SK-N-SH treated with all-trans-retinoic acid at 6 μM for 48 hours (cell line): ENCODE data around the gene CRTC3.

Source experiments
- ATAC-seq: fragments of 200-7000 bp; cut with Tn5 transposase; 3 replicates; pipeline ENCODE4 v1.9.1; 2020; ENCODE audit warnings: mild to moderate bottlenecking, moderate library complexity
- ARNTL ChIP-seq: fragments of 450-650 bp; formaldehyde crosslinking; IDR thresholded peaks from 2 replicates; pipeline ENCODE4 v1.5.0; 2020; ENCODE audit warnings: low read depth, mild to moderate bottlenecking, moderate library complexity, borderline replicate concordance
- BACH2 ChIP-seq: fragments of 250-450 bp; sonication (Bioruptor Pico); IDR thresholded peaks from 2 replicates; pipeline ENCODE4 v1.9.0; 2021; ENCODE audit warnings: mild to moderate bottlenecking, borderline replicate concordance
- CSDC2 ChIP-seq: fragments of 250-450 bp; sonication (Bioruptor Pico); IDR thresholded peaks from 2 replicates; pipeline ENCODE4 v1.5.0; 2020; ENCODE audit warnings: mild to moderate bottlenecking, moderate library complexity
- ESRRG ChIP-seq: fragments of 250-450 bp; sonication (Bioruptor Pico); IDR thresholded peaks from 2 replicates; pipeline ENCODE4 v1.6.1; 2021; ENCODE audit warnings: mild to moderate bottlenecking
- GLIS3 ChIP-seq: fragments of 250-450 bp; sonication (Bioruptor Pico); IDR thresholded peaks from 2 replicates; pipeline ENCODE4 v1.5.0; 2020; ENCODE audit warnings: mild to moderate bottlenecking, moderate library complexity
- ISL1 ChIP-seq: fragments of 250-450 bp; sonication (Bioruptor Pico); IDR thresholded peaks from 2 replicates; pipeline ENCODE4 v2.1.2; 2022; ENCODE audit warnings: mild to moderate bottlenecking, moderate library complexity
- OSR1 ChIP-seq: fragments of 250-450 bp; sonication (Bioruptor Pico); IDR thresholded peaks from 2 replicates; pipeline ENCODE4 v1.8.0; 2022; ENCODE audit warnings: moderate library complexity, mild to moderate bottlenecking, inconsistent platforms
- TCF4 ChIP-seq: fragments of 250-450 bp; sonication (Bioruptor Pico); IDR thresholded peaks from 2 replicates; pipeline ENCODE4 v1.8.0; 2021; ENCODE audit warnings: mild to moderate bottlenecking, moderate library complexity, borderline replicate concordance
- TOX ChIP-seq: fragments of 250-450 bp; sonication (Bioruptor Pico); IDR thresholded peaks from 2 replicates; pipeline ENCODE4 v1.8.0; 2021; ENCODE audit warnings: mild to moderate bottlenecking, moderate library complexity, borderline replicate concordance
- ZC3H10 ChIP-seq: fragments of 250-450 bp; sonication (Bioruptor Pico); IDR thresholded peaks from 2 replicates; pipeline ENCODE4 v1.5.1; 2021; ENCODE audit warnings: mild to moderate bottlenecking, moderate library complexity
- ZFP3 ChIP-seq: fragments of 250-450 bp; sonication (Bioruptor Pico); IDR thresholded peaks from 2 replicates; pipeline ENCODE4 v1.5.0; 2020; ENCODE audit warnings: mild to moderate bottlenecking, moderate library complexity
- ZFP30 ChIP-seq: fragments of 450-650 bp; formaldehyde crosslinking; IDR thresholded peaks from 2 replicates; pipeline ENCODE4 v1.5.0; 2022; ENCODE audit warnings: mild to moderate bottlenecking, moderate library complexity
- ZNF565 ChIP-seq: fragments of 450-650 bp; formaldehyde crosslinking; conservative IDR thresholded peaks from 2 replicates; pipeline ENCODE4 v1.5.0; 2020; ENCODE audit warnings: low read depth, mild to moderate bottlenecking, moderate library complexity
- ZNF70 ChIP-seq: fragments of 450-650 bp; formaldehyde crosslinking; IDR thresholded peaks from 2 replicates; pipeline ENCODE4 v1.5.0; 2020; ENCODE audit warnings: mild to moderate bottlenecking, moderate library complexity
- ZNF8 ChIP-seq: fragments of 450-650 bp; formaldehyde crosslinking; IDR thresholded peaks from 2 replicates; pipeline ENCODE4 v1.5.0; 2020; ENCODE audit warnings: mild to moderate bottlenecking, moderate library complexity
- TF ChIP-seq, protein P1 (sequence below): fragments of 250-450 bp; sonication (Bioruptor Pico); IDR thresholded peaks from 2 replicates; pipeline ENCODE4 v1.8.0; 2020; ENCODE audit warnings: mild to moderate bottlenecking, moderate library complexity, borderline replicate concordance
- TF ChIP-seq, protein P2 (sequence below): fragments of 250-450 bp; sonication (Bioruptor Pico); IDR thresholded peaks from 2 replicates; pipeline ENCODE4 v1.5.0; 2020; ENCODE audit warnings: mild to moderate bottlenecking, moderate library complexity
- TF ChIP-seq, protein P3 (sequence below): fragments of 250-450 bp; sonication (Bioruptor Pico); IDR thresholded peaks from 2 replicates; pipeline ENCODE4 v1.5.1; 2020; ENCODE audit warnings: low read depth, mild to moderate bottlenecking, moderate library complexity
- TF ChIP-seq, protein P4 (sequence below): fragments of 250-450 bp; sonication (Bioruptor Pico); IDR thresholded peaks from 2 replicates; pipeline ENCODE4 v1.5.1; 2021; ENCODE audit warnings: mild to moderate bottlenecking, moderate library complexity
- TF ChIP-seq, protein P5 (sequence below): fragments of 250-450 bp; sonication (Bioruptor Pico); IDR thresholded peaks from 2 replicates; pipeline ENCODE4 v1.8.0; 2021; ENCODE audit warnings: low read depth, mild to moderate bottlenecking, moderate library complexity, borderline replicate concordance

Gene CRTC3

DNA sequence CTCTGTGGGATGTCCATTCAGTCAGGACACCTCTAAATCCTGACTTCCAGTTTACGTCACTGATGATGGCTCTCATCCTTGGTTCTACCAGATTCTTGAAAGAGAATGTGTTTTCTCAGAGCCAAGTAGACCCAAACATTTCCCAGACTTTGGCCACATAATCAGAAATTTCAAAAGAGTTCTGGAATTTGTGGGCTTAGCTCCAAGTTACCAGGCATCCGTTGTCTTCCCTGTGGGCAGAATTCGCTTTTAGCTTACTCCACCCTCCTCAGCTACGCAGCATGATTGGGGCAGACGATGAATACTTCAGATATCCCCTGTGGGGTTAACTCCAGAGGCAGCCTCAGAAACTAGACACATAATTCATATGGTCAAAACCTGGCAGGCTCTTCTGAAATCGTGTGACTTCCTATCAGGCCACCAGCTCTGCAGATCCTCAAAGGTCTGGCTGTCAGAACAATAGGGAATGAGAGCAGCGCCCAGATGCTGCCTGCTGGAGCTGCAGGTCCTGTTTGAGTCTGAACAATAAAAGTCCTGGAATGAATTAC is 30.6 kb downstream of the CRTC3 start (continued):
- TF ChIP-seq, protein P1, sequence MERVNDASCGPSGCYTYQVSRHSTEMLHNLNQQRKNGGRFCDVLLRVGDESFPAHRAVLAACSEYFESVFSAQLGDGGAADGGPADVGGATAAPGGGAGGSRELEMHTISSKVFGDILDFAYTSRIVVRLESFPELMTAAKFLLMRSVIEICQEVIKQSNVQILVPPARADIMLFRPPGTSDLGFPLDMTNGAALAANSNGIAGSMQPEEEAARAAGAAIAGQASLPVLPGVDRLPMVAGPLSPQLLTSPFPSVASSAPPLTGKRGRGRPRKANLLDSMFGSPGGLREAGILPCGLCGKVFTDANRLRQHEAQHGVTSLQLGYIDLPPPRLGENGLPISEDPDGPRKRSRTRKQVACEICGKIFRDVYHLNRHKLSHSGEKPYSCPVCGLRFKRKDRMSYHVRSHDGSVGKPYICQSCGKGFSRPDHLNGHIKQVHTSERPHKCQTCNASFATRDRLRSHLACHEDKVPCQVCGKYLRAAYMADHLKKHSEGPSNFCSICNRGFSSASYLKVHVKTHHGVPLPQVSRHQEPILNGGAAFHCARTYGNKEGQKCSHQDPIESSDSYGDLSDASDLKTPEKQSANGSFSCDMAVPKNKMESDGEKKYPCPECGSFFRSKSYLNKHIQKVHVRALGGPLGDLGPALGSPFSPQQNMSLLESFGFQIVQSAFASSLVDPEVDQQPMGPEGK = no peak

DNA sequence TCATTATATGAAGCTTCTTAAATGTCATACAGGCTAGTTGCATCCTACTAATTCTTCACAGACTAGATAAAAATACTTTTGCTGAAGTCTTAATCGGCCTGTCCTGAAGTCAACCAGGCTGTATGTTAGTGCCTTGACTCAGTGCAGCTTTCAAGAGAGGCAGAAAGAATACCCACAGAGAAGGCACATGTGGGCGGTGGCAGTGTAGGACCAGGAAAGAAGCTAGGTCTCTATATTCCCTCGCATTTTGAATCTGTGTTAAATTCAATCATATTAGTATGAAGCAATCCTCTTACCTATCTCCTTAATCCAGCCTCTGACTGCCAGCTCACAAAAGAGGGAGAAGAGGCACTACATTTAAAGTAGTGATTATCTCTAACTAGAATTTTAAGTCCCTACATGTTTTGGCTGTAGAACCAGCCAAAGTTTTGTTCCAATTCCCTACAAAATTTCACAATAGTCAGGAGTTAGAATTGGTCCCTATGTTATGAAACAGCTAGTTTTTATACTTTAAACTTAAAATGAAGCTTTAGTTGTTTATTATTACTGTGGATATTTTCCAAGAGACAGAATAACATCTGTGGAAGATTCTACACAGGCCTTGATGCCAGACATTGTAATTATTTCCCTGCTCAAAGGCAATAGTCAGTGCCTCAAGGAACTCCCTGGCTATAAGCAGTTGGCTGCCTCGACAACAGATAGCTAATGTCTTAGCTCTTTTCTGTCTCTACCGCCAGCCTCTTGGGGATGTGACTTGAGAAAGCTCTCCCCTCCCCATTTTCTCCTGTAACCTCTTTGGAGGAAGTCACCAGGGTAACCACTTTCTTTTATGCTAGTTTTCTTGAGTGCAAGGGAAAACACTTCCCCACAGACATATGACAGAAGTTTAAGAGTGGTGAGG is 31.9 kb downstream of the CRTC3 start:
- ATAC-seq = no peak
- TF ChIP-seq ZFP3 = no peak
- TF ChIP-seq BACH2 (CRISPR knock-in tag) = no peak
- TF ChIP-seq ESRRG (CRISPR knock-in tag) = no peak
- no peak for TF ChIP-seq ARNTL (CRISPR knock-in tag)
- TF ChIP-seq, protein P2, sequence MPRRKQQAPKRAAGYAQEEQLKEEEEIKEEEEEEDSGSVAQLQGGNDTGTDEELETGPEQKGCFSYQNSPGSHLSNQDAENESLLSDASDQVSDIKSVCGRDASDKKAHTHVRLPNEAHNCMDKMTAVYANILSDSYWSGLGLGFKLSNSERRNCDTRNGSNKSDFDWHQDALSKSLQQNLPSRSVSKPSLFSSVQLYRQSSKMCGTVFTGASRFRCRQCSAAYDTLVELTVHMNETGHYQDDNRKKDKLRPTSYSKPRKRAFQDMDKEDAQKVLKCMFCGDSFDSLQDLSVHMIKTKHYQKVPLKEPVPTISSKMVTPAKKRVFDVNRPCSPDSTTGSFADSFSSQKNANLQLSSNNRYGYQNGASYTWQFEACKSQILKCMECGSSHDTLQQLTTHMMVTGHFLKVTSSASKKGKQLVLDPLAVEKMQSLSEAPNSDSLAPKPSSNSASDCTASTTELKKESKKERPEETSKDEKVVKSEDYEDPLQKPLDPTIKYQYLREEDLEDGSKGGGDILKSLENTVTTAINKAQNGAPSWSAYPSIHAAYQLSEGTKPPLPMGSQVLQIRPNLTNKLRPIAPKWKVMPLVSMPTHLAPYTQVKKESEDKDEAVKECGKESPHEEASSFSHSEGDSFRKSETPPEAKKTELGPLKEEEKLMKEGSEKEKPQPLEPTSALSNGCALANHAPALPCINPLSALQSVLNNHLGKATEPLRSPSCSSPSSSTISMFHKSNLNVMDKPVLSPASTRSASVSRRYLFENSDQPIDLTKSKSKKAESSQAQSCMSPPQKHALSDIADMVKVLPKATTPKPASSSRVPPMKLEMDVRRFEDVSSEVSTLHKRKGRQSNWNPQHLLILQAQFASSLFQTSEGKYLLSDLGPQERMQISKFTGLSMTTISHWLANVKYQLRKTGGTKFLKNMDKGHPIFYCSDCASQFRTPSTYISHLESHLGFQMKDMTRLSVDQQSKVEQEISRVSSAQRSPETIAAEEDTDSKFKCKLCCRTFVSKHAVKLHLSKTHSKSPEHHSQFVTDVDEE (CRISPR knock-in tag) = no peak
- TF ChIP-seq ZNF8 (CRISPR knock-in tag) = no peak
- no peak for TF ChIP-seq ISL1 (CRISPR knock-in tag)
- no peak for TF ChIP-seq ZNF565 (CRISPR knock-in tag)
- TF ChIP-seq, protein P3, sequence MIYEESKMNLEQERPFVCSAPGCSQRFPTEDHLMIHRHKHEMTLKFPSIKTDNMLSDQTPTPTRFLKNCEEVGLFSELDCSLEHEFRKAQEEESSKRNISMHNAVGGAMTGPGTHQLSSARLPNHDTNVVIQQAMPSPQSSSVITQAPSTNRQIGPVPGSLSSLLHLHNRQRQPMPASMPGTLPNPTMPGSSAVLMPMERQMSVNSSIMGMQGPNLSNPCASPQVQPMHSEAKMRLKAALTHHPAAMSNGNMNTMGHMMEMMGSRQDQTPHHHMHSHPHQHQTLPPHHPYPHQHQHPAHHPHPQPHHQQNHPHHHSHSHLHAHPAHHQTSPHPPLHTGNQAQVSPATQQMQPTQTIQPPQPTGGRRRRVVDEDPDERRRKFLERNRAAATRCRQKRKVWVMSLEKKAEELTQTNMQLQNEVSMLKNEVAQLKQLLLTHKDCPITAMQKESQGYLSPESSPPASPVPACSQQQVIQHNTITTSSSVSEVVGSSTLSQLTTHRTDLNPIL (CRISPR knock-in tag) = no peak
- TF ChIP-seq ZC3H10 (CRISPR knock-in tag) = no peak
- no peak for TF ChIP-seq TOX (CRISPR knock-in tag)
- TF ChIP-seq ZNF70 (CRISPR knock-in tag) = no peak
- TF ChIP-seq TCF4 = no peak
- TF ChIP-seq, protein P4, sequence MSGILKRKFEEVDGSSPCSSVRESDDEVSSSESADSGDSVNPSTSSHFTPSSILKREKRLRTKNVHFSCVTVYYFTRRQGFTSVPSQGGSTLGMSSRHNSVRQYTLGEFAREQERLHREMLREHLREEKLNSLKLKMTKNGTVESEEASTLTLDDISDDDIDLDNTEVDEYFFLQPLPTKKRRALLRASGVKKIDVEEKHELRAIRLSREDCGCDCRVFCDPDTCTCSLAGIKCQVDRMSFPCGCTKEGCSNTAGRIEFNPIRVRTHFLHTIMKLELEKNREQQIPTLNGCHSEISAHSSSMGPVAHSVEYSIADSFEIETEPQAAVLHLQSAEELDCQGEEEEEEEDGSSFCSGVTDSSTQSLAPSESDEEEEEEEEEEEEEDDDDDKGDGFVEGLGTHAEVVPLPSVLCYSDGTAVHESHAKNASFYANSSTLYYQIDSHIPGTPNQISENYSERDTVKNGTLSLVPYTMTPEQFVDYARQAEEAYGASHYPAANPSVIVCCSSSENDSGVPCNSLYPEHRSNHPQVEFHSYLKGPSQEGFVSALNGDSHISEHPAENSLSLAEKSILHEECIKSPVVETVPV = no peak
- TF ChIP-seq ZFP30 (CRISPR knock-in tag) = no peak
- TF ChIP-seq, protein P5, sequence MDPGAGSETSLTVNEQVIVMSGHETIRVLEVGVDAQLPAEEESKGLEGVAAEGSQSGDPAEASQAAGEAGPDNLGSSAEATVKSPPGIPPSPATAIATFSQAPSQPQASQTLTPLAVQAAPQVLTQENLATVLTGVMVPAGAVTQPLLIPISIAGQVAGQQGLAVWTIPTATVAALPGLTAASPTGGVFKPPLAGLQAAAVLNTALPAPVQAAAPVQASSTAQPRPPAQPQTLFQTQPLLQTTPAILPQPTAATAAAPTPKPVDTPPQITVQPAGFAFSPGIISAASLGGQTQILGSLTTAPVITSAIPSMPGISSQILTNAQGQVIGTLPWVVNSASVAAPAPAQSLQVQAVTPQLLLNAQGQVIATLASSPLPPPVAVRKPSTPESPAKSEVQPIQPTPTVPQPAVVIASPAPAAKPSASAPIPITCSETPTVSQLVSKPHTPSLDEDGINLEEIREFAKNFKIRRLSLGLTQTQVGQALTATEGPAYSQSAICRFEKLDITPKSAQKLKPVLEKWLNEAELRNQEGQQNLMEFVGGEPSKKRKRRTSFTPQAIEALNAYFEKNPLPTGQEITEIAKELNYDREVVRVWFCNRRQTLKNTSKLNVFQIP (CRISPR knock-in tag) = no peak
- TF ChIP-seq, protein P1 = no peak
- no peak for TF ChIP-seq GLIS3
- TF ChIP-seq CSDC2 (CRISPR knock-in tag) = no peak
- no peak for TF ChIP-seq OSR1 (CRISPR knock-in tag)
